Frontal cortex (tissue), 4 donors: Measurements from ENCODE around the gene TBC1D1. TPM values are rescaled to one million over a fixed set of nuclear protein-coding genes. Genes with fewer than 3 reads are reported as not detected.
"Not testable (repeated sequence)": the region's sequence is repeated elsewhere in the genome, so short reads cannot be mapped to it uniquely, and the experiment has no call there.

Experiments used
- DNase-seq, 2 donors: peaks; one replicate each; pipeline ENCODE4 v3.0.0; 2012; ENCODE audit warnings: low spot score in 2 of 2
- FAIRE-seq: peaks from 2 replicates; lab custom pipeline; 2012; peaks lifted over from hg19 to GRCh38; lab: Jason Lieb, UNC
- total RNA-seq: library from RNA; depleted of rRNA; stranded (reverse); fragments of >200 nt; gene quantifications from one replicate; pipeline ENCODE4 v1.2.3, GENCODE V29; 2014
- donor health status: control.
- donor health status: control.
- donor health status: control.

TBC1D1 gene
- total RNA-seq, 1 donor from 2014 or later: 64.8 TPM

DNA sequence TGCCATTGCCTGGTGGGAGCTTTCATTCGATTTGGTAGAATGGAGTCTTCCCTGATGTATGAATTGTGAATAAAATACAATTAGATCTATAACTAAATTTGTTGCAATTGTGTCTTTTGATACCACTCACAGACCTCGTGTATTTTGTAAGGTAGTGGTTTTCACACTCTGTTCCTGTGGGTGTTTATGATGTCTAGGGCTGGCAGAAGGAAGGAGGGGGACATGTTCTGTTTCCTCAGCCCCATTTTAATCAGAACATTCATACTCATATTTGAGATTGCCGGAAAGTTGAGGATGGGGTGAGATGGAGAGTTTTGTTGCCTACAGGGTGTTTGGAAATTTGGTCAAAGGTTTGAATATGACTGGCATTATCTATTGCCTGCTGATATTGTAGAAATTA is 112.2 kb downstream of the TBC1D1 start:
- DNase-seq (no peak), FAIRE-seq (no peak)

DNA sequence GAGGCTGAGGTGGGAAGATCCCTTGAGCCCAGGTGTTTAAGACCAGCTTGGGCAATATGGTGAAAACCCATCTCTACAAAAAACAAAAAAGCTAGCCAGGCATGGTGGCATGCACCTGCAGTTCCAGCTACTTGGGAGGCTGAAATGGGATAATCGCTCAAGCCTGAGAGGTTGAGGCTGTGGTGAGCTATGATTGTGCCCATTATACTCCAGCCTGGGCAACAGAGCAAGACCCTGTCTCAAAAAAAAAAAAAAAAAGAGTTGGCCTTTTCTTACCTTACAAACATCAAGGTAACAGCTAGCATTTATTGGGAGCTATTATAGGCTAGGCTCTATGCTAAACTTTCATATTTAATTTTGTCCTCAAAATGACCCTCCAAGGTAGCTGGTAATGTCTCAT is 112.7 kb downstream of the TBC1D1 start:
- FAIRE-seq: no peak
- DNase-seq: no peak

DNA sequence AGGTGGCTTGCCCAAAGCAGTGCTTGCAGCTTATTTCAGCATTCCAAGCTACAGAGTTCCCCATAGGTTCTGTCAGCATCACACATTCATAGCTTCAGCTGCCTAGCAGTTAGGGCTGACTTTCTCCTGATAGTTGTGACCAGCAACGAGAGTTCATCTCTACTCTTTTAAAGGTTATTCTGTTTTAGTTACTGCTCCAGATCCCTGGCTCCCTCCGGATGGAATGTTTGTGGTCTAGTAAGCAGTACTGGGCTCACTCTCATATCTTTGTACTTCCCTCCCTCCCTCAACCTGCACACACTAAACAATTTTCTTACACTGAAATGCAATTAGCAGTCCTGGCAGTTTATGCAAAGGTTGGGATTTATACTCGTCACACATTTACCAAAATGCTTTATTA is 113.2 kb downstream of the TBC1D1 start:
- FAIRE-seq: no peak
- no peak for DNase-seq

DNA sequence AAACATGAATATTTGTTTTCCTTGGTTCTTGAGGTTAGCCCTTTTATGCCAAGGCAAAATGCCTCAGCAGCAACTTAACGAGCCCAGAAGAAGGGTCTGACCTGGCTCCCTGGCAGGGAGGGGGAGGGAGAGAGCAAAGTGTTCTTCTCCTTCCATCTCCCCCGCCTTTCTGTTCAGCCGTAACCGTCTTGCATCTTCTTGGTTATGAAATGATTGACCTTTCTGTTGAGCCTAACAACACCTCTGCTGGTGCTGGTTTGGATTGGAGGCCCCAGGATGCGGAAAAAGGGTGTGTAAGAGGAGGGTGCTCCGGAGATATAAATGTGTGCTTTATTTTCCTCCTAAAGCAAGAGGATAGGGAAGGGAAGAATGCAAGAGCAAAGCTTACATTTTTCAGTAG is 114.0 kb downstream of the TBC1D1 start:
- FAIRE-seq (no peak), DNase-seq (no peak)

DNA sequence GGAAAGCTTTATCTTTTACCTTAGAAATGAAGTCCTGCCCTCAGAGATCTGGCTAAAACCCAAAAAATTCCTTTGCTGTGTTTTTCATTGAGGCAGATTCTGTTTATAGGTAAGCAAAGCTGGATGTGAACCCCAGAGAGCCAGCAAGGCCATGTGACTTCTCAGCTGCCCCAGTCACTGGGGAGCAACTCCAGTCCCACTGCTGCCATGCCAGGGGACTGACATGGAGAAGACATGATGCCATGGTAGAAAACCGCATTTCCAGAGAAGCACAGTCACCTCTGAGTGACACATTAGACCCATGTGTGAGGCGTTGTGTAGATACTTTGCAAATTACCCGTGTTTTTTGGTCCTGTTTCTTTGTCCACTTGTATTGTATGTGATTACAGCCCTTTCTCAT is 114.8 kb downstream of the TBC1D1 start:
- DNase-seq: no peak
- FAIRE-seq: no peak

DNA sequence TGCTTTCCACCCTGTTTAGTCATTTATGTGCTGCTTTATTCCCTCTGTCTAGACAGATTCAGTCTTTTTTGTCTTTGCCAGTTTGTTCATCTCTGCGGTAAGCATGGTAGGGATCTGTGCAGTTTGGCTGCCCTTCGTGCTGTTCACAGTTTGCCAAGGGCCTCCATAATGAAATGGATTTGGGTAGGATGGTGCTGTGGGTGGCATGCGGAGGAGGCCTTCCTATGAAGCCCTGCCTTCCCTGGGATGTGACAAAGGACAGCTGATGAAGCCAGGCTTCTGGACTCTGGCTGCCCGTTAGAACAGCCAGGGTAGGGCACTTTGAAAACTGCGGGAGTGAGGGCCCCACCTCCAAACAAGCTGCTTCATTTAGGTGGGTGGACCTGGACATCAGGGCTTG is 116.8 kb downstream of the TBC1D1 start:
- FAIRE-seq: no peak

DNA sequence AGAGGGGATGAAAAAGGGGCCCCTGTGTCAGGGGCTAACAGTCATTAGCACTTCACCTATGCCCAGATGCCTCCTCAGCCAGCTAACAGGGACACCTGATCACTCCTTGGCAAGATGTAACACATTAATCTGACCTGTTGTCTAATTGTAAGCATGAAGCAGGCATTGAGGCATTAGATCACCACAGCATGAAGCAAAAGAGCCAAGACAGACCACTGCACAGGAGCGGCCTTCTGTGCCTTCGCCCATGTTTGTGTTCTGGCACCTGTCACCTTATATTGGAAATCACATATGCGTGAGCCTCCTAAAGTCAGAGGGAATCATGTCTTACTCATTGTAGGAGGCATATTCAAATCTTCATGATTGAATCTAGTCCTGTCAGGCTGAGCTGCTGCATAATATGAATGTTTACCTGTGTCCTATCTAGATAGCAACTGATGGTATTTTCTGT is 117.7 kb downstream of the TBC1D1 start:
- DNase-seq (no peak), FAIRE-seq (no peak)

More for the DNA sequence above, 116.8 kb downstream of the TBC1D1 start:
- no peak for DNase-seq

DNA sequence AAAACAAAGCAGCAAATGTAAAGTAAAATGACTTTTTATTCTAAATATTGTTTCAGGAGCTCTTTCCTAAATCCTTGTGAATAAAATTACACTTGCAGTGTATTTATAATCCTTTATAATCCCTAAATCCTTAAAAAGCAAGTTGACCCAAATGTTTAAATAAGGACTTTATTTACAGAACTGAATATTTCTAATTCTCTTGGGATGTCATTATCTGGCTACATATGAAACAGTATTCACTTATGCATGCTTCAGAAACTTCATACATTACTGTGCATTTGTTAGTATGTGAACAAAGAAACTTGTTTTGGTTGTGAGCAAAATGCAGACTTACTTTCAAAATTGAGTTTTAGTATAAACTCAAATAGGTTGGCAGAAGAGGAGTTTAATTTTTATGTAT is 118.5 kb downstream of the TBC1D1 start:
- DNase-seq: no peak
- no peak for FAIRE-seq

DNA sequence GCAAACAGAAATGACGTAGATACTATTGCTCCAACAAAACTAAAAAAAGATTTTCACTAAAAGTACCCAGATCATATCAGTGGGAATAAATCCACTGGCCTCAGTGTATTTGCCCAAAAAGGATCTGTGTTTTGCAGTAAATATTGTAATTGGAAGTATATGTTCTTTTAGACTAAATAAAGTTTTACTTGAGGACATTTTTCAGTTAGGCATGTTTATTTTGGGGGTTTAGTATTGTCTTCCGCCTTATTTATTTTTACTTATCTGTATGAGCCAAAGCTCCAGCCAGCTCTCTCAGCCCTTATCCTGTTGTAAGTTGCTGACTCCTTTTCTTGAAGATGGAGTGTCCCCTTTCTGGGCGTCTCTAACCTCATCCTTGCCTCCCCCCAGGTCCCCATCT is 119.1 kb downstream of the TBC1D1 start:
- no peak for FAIRE-seq

DNA sequence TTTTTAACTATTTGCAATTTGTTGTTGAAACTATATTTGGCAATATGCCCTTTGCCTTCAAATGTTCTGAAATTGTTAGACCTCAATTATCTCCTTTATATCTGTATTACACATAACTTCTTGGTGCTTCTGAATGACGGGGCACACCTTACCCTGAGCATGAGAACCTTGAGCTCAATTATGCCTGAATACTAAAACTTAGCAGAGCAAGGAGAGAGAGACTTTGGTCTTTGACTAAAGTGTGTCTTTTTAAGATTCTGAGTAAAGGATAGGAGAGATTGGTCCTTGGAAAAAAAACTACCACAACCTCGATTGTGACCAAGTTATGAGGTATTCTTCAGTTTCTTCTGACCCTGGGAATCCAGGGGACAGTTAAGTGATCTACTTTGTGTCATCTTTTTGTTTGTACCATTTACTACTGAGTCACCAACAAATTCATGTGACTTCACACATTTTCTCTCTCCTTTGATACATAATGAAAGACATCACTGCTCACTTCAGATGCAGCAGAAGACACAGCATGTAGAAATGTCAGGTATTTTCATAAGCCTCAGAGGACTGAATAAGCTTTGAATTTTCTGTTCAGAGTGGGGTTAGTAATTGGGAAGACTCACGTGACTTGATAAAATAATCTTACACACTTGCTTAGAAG is 120.8 kb downstream of the TBC1D1 start:
- FAIRE-seq (no peak), DNase-seq (no peak)

More for the DNA sequence above, 119.1 kb downstream of the TBC1D1 start:
- DNase-seq: no peak

DNA sequence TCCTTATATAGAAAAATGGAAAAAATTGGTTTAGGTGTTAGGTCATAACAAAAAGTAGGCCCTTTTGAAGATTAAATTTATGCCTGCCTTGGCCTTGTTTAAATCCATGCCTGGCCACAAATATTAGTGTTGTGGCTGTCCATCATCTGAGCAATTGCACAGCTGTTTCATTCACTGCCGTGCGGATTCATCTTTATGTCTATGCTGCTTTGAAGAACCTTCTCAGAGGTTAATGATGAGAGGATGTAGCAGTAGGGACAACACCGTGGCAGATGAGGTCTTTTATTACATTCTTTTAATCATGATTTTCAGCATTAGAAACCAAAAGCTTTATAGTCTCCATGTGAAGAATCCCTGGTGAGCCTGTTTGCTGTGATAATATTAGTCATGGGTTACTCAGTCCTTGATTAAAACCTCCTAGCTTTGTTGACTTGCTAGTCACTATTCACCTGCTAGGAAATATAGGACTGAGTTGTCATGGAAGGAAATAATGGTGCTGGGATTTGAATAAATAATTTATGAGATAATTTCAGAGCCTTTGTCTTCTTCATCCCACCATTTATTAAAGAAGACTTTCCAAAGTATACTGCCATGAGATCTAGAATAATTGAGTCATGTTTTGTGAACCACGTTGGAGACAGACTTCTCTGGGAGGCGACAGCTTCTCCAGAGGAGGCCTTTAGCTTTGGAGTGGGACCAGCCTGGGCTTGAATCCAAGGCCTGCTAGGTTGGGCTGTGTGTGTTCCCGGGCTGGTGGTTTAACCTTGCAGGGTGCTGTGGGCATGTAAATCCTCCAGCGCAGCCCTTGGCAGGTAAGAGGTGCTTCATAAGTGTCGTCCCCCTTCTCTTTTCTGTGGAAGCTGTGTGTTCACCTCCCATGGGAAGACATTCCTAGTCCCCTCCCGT is 122.8 kb downstream of the TBC1D1 start:
- no peak for FAIRE-seq
- DNase-seq: no peak

DNA sequence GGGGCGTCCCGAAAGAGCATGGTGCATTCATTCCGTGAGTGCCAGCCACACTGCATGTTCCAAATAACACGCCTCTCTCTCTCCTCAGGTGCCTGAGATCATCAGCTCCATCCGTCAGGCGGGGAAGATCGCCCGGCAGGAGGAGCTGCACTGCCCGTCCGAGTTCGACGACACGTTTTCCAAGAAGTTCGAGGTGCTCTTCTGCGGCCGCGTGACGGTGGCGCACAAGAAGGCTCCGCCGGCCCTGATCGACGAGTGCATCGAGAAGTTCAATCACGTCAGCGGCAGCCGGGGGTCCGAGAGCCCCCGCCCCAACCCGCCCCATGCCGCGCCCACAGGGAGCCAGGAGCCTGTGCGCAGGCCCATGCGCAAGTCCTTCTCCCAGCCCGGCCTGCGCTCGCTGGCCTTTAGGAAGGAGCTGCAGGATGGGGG is 123.6 kb downstream of the TBC1D1 start:
- DNase-seq (no peak), FAIRE-seq (no peak)

DNA sequence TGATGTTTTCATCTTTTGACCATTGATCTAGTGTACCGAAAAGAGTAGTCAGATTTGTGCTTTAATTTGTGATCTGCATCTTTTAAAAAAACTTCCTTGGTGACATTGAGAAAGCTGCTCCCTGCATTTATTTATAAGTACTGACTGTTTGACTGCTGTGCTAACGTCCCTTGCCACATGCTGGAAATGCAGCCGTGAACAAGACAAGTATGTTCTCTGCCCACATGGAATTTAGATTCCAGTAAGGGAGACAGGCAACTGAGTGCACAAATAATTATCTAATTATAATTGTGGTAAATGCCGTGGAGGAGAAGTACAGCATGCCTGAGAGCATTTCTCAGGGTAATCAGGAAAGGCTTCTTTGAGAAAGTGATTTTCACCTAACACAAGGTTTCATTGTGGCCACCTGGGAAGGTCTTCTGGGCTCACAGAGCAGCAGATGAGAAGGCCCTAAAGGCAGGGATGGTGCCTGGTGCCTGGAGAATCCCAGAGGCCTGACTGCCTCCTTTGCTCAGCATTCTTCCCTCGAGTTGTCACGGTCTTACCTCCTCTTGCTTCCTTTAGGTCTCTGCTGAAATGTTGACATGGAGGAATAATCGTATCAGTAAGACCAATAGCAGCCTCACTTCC is 125.1 kb downstream of the TBC1D1 start:
- no peak for DNase-seq
- FAIRE-seq: no peak

DNA sequence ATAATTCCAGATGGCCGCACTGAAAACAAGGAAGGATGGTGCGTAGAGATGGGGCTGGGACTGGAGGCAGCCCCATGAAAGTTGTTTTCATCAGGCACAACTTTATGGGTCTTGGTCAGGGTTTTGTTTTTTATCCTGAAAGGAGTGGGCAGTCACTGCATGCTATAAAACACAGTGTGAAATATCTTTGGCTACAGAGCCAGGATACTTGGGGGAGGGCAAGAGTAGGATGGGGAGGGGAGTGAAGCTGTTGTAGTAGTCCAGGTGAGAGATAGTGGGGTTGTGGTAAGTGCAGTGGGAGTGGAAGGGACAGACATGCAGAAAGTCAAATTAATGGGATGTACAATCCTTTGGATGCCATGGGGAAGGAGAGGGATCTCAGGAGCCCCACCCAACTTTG is 125.8 kb downstream of the TBC1D1 start:
- FAIRE-seq (no peak), DNase-seq (no peak)

DNA sequence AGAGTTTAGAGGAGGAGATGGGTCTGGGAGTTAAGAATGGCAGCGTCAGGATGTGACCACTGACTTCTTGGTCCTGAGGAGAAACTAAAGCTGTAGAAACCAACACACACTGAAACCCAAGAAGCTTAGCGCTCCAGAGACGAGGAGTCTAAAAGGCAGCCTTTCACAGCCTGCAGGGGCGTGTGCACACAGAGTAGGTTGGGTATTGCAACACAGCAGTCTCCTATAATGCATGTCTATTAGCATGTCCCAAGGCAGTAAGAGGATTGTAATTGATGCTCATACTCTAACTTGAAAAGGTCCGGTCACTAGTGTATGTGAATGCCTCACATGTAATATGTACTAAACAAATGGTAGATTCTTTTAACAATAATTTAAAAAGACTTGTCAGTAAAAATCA is 126.7 kb downstream of the TBC1D1 start:
- no peak for FAIRE-seq
- DNase-seq: no peak

DNA sequence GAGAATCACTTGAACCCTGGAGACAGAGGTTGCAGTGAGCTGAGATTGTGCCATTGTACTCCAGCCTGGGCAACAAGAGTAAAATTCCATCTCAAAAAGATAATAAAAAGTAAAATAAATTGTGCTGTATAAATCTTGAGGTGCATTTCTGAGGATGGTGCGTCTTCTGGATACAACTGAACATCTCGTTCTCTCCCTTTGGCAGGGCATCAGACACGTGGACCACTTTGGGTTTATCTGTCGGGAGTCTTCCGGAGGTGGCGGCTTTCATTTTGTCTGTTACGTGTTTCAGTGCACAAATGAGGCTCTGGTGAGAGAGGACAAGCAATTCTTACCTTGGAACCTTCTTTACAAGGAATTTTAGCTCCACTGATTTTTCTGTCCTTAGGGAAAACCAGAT is 129.5 kb downstream of the TBC1D1 start:
- DNase-seq (no peak), FAIRE-seq (no peak)

DNA sequence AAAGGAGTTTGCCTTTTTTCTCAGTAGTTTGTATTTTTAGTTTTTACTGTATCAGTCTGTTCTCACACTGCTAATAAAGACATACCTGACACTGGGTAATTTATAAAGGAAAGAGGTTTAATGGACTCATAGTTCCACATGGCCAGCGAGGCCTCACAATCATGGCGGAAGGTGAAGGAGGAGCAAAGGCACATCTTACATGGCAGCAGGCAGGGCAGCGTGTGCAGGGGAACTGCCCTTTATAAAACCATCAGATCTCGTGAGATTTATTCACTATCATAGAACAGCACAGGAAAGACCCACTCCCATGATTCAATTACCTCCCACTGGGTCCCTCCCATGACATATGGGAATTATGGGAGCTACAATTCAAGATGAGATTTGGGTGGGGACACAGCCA is 130.1 kb downstream of the TBC1D1 start:
- not testable (repeated sequence) for DNase-seq

DNA sequence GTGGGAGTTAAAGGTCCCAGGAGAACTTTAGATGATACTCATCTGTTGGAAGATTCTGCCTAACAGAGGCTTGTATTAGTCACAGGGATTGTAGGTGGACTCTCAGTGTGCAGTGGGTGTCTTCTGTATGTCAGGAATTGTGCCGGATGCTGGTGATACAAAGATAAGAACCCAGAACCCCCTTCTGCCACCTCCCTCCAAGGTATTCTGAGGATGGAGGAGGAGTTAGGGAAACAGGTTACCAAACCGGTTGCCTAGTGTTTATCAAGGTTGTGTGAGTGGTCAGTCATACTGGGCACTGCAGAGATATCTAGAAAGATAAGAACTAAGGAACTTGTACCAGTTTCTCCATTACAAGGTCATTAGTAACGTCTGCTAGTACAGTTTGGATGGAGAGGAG is 130.9 kb downstream of the TBC1D1 start:
- DNase-seq: no peak
- FAIRE-seq: no peak

More for the DNA sequence above, 130.1 kb downstream of the TBC1D1 start:
- FAIRE-seq: not testable (repeated sequence)

DNA sequence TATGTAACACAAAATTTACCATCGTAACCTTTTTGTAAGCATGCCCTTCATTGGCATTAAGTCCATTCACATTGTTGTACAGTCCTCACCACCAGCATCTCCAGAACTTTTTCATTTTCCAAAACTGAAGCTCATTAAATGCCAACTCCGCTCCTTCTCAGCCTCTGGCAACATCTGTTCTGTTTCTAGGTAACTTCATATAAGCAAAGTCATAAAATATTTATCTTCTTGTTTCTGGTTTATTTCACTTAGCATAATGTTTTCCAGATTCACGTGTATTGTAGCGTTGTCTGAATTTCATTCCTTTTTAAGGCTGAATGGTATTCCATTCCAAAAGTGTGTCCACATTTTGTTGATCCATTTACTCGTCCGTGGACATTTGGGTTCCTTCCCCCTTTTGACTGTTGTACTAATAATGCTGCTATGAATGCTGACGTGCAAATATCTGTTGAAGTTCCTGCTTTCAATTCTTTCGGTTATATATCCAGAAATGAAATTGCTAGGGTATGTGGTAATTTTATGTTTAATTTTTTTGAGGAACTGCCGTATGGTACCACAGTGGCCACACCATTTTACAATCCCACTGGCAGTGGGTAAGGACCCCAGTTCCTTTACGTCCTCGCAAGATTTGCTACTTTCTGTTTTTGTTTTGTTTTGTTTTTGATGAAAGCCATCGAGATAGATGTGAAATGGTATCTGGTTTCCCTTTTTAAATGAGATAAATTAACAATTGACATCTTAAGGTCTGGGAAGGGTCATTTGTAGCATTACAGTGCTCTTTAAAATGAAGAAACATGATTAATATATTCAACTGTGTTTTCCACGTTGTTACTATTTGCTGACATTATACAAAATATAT is 132.7 kb downstream of the TBC1D1 start:
- FAIRE-seq (no peak), DNase-seq (no peak)

DNA sequence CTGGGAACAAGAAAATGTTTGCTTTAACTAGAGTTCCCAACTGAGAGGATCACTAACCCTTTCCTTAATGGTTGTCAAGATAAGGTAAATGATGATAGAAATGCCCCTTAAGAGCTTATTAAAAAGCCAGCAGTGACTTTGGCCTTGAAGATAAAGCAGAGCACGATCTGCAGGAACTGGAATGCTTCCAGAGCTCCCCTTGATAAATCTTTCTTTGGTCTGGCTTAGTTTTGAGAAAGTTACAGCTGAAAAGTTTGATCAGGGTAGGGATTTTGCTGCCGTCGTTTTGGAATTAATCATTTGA is 133.3 kb downstream of the TBC1D1 start:
- no peak for FAIRE-seq
- DNase-seq: no peak
